Smooth muscle cell (in vitro differentiated cells): ENCODE measurements around the gene CR1. TPM values are rescaled to one million over a fixed set of nuclear protein-coding genes. Genes with fewer than 3 reads are reported as not detected.
"Not testable (repeated sequence)": the region's sequence is repeated elsewhere in the genome, so short reads cannot be mapped to it uniquely, and the experiment has no call there.

Experiments used
- DNase-seq: peaks from one replicate; lab custom pipeline; 2025; ENCODE audit not compliant: unreplicated experiment; lab: John Stamatoyannopoulos, UW
- H2AFZ ChIP-seq: fragments of 200-600 bp; sonication (generic); 2 replicates; pipeline ENCODE4 v1.6.0; 2016; ENCODE audit warnings: antibody characterized with exemption, low read depth, mild to moderate bottlenecking
- H3F3A ChIP-seq: fragments of 200-600 bp; sonication (generic); 2 replicates; pipeline ENCODE4 v1.6.0; 2017; ENCODE audit warnings: antibody characterized with exemption, low read depth
- H3K27ac ChIP-seq: fragments of 200-600 bp; sonication (generic); 2 replicates; pipeline ENCODE4 v1.5.1; 2016; ENCODE audit warnings: low read depth, mild to moderate bottlenecking
- H3K27me3 ChIP-seq: fragments of 200-600 bp; sonication (generic); 2 replicates; pipeline ENCODE4 v1.6.1; 2016; ENCODE audit warnings: low read depth, mild to moderate bottlenecking
- H3K36me3 ChIP-seq: fragments of 200-600 bp; sonication (generic); 2 replicates; pipeline ENCODE4 v1.5.1; 2016; ENCODE audit warnings: low read depth
- H3K4me1 ChIP-seq: fragments of 200-600 bp; sonication (generic); 2 replicates; pipeline ENCODE4 v1.5.1; 2016; ENCODE audit warnings: low read depth
- H3K4me2 ChIP-seq: fragments of 200-600 bp; sonication (generic); 2 replicates; pipeline ENCODE4 v1.6.0; 2016; ENCODE audit warnings: mild to moderate bottlenecking
- H3K4me3 ChIP-seq: fragments of 200-600 bp; sonication (generic); 2 replicates; pipeline ENCODE4 v1.5.1; 2016; ENCODE audit warnings: mild to moderate bottlenecking
- H3K79me2 ChIP-seq: fragments of 200-600 bp; sonication (generic); 2 replicates; pipeline ENCODE4 v1.6.0; 2016; ENCODE audit warnings: low read depth, mild to moderate bottlenecking
- H3K9ac ChIP-seq: fragments of 200-600 bp; sonication (generic); 2 replicates; pipeline ENCODE4 v1.6.0; 2016; ENCODE audit warnings: low read depth
- H3K9me3 ChIP-seq: fragments of 200-600 bp; sonication (generic); replicated peaks from 2 replicates; pipeline ENCODE4 v1.5.1; 2016; ENCODE audit warnings: low read depth
- H4K20me1 ChIP-seq: fragments of 200-600 bp; sonication (generic); 2 replicates; pipeline ENCODE4 v1.6.0; 2016; ENCODE audit warnings: low read depth
- CTCF ChIP-seq: fragments of 200-600 bp; sonication (generic); IDR thresholded peaks from 2 replicates; pipeline ENCODE4 v1.5.1; 2017; ENCODE audit warnings: borderline replicate concordance, mild to moderate bottlenecking, antibody characterized with exemption; ENCODE audit not compliant: insufficient read depth, poor library complexity, severe bottlenecking
- WGBS: methylation state at CpG from one replicate; pipeline ENCODE4 v1.1.7; 2016; ENCODE audit warnings: low lambda C conversion rate; 5-methylcytosine and 5-hydroxymethylcytosine counted together
- polyA plus RNA-seq: library from polyadenylated mRNA; unstranded; fragments of >200 nt; fragmentation: Nextera tagmentation; extraction: Ambion mirVana; gene quantifications from 2 replicates; pipeline ENCODE4 v1.2.1, GENCODE V29; 2016
- total RNA-seq: library from RNA; depleted of rRNA; stranded (reverse); fragments of >200 nt; gene quantifications from 2 replicates; pipeline ENCODE4 v1.2.3, GENCODE V29; 2014

CR1 gene
- total and polyA plus RNA-seq, 2 experiments from 2014 or later, result 0.25 TPM; not detected in 1

- H3K4me1 ChIP-seq, result no peaks in the 10 kb centered on the region
- H3K27ac ChIP-seq, result no peak overlapping the region
- H3K27me3 ChIP-seq, result no peaks in the 10 kb centered on the region
- H3K4me3 ChIP-seq, result no peak overlapping the region
- 80% methylated on average over 4 of the region's 4 CpGs for WGBS
- no peak overlapping the region for H2AFZ ChIP-seq
- no peaks in the 10 kb centered on the region for H3K79me2 ChIP-seq
- H3K9me3 ChIP-seq, result no peaks in the 10 kb centered on the region
- H3F3A ChIP-seq, result no peaks in the 10 kb centered on the region
- H3K9ac ChIP-seq, result no peak overlapping the region
- DNase-seq, result no peak
- no peaks in the 10 kb centered on the region for H3K36me3 ChIP-seq
- TF ChIP-seq CTCF, result no peak
- no peaks in the 10 kb centered on the region for H4K20me1 ChIP-seq
- no peak overlapping the region for H3K4me2 ChIP-seq
These were observed 22.8 kb downstream of the CR1 start for GRCh38 chr1:207518608-207519236.

- Histone ChIP-seq H4K20me1 (no peaks in the 10 kb centered on the region), H3K4me3 (no peak overlapping the region), H3K79me2 (no peaks in the 10 kb centered on the region), H3K9me3 (no peaks in the 10 kb centered on the region), H3K27ac (no peak overlapping the region), H3F3A (no peaks in the 10 kb centered on the region), H3K4me2 (no peak overlapping the region), H3K27me3 (no peaks in the 10 kb centered on the region), H2AFZ (no peak overlapping the region), H3K36me3 (no peaks in the 10 kb centered on the region), H3K4me1 (no peaks in the 10 kb centered on the region), H3K9ac (no peak overlapping the region)
- TF ChIP-seq CTCF, result no peak
- no peak for DNase-seq
- 91% methylated on average over 23 of the region's 23 CpGs for WGBS
These were observed 23.8 kb downstream of the CR1 start for GRCh38 chr1:207519505-207520399.

- H3K9ac ChIP-seq, H3K27me3 ChIP-seq, H3K27ac ChIP-seq, H4K20me1 ChIP-seq, H3K4me1 ChIP-seq, H3K4me2 ChIP-seq, H2AFZ ChIP-seq, H3K36me3 ChIP-seq, H3K9me3 ChIP-seq, H3K79me2 ChIP-seq, H3K4me3 ChIP-seq, DNase-seq, H3F3A ChIP-seq: not testable (repeated sequence)
- 93% methylated on average over 10 of the region's 10 CpGs for WGBS
These were observed 24.7 kb downstream of the CR1 start for GRCh38 chr1:207520400-207521345.

GRCh38 chr1:207525239-207525638, 29.3 kb downstream of the CR1 start:
- H3K9ac ChIP-seq, H3K27me3 ChIP-seq, DNase-seq, H3K4me3 ChIP-seq, H2AFZ ChIP-seq, H3K79me2 ChIP-seq, H3K4me1 ChIP-seq, H4K20me1 ChIP-seq, H3K4me2 ChIP-seq, H3F3A ChIP-seq, H3K9me3 ChIP-seq, H3K36me3 ChIP-seq, H3K27ac ChIP-seq: not testable (repeated sequence)
- 94% methylated on average over 2 of the region's 3 CpGs for WGBS

GRCh38 chr1:207528401-207528800, 32.4 kb downstream of the CR1 start:
- H3K79me2 ChIP-seq, H2AFZ ChIP-seq, DNase-seq, H3F3A ChIP-seq, H3K27me3 ChIP-seq, H3K9ac ChIP-seq, H3K4me3 ChIP-seq, H3K4me2 ChIP-seq, H3K36me3 ChIP-seq, H3K4me1 ChIP-seq, H3K9me3 ChIP-seq, H4K20me1 ChIP-seq, H3K27ac ChIP-seq: not testable (repeated sequence)
- WGBS, result no CpG with 5 or more reads among the region's 1 CpG

GRCh38 chr1:207536263-207536662, 40.3 kb downstream of the CR1 start:
- not testable (repeated sequence) for DNase-seq, H3K27me3 ChIP-seq, H3K4me1 ChIP-seq, H2AFZ ChIP-seq, H3K79me2 ChIP-seq, H3K4me3 ChIP-seq, H3K27ac ChIP-seq, H3K9me3 ChIP-seq, H3K36me3 ChIP-seq, H3F3A ChIP-seq, H4K20me1 ChIP-seq, H3K4me2 ChIP-seq, H3K9ac ChIP-seq
- no CpG with 5 or more reads among the region's 5 CpGs for WGBS
